Measurements from ENCODE around the gene MGAT4A.
"Not testable (repeated sequence)": the region's sequence is repeated elsewhere in the genome, so short reads cannot be mapped to it uniquely, and the experiment has no call there.

Gene MGAT4A

GRCh38 chr2:98759827-98760625 is 29.1 kb upstream of the MGAT4A start:
- no peak for DNase-seq

- DNase-seq, result no peak
Measured at GRCh38 chr2:98759338-98759737, 28.4 kb upstream of the MGAT4A start.

- DNase-seq, result peak; percentile 56
Measured at GRCh38 chr2:98757904-98758421, 27.0 kb upstream of the MGAT4A start.

GRCh38 chr2:98753801-98754200 is 22.9 kb upstream of the MGAT4A start:
- no peak for DNase-seq

GRCh38 chr2:98752711-98753110 is 21.8 kb upstream of the MGAT4A start:
- not testable (repeated sequence) for DNase-seq

- no peak for DNase-seq
Measured at GRCh38 chr2:98751748-98752147, 20.8 kb upstream of the MGAT4A start.

- no peak for DNase-seq
Measured at GRCh38 chr2:98750593-98751282, 19.8 kb upstream of the MGAT4A start.

- no peak for DNase-seq
Measured at GRCh38 chr2:98749066-98749450, 18.1 kb upstream of the MGAT4A start.

GRCh38 chr2:98748292-98749065 is 17.5 kb upstream of the MGAT4A start:
- no peak for DNase-seq

- no peak for DNase-seq
Measured at GRCh38 chr2:98747888-98748287, 17.0 kb upstream of the MGAT4A start.

GRCh38 chr2:98746426-98746825 is 15.5 kb upstream of the MGAT4A start:
- no peak for DNase-seq

GRCh38 chr2:98744595-98744994 is 13.7 kb upstream of the MGAT4A start:
- DNase-seq, result no peak

GRCh38 chr2:98743835-98744234 is 12.9 kb upstream of the MGAT4A start:
- no peak for DNase-seq

GRCh38 chr2:98739020-98739419 is 8.1 kb upstream of the MGAT4A start:
- DNase-seq, result no peak

GRCh38 chr2:98738304-98738703 is 7.4 kb upstream of the MGAT4A start:
- no peak for DNase-seq

- DNase-seq, result no peak
Measured at GRCh38 chr2:98737848-98738247, 6.9 kb upstream of the MGAT4A start.

GRCh38 chr2:98736464-98736889 is 5.5 kb upstream of the MGAT4A start:
- no peak for DNase-seq

GRCh38 chr2:98734823-98735260 is 3.9 kb upstream of the MGAT4A start:
- DNase-seq, result no peak

- DNase-seq, result no peak
Measured at GRCh38 chr2:98734162-98734561, 3.2 kb upstream of the MGAT4A start.

- DNase-seq, result no peak
Measured at GRCh38 chr2:98732430-98733051, 1.6 kb upstream of the MGAT4A start.

- no peak for DNase-seq
Measured at GRCh38 chr2:98731894-98732349, 990 bp upstream of the MGAT4A start.

- peak; percentile 4 for DNase-seq
Measured at GRCh38 chr2:98730707-98731040, 258 bp downstream of the MGAT4A start.
